IMR-90 (cell line): Measurements from ENCODE around the gene SVEP1. TPM values are rescaled to one million over a fixed set of nuclear protein-coding genes. Genes with fewer than 3 reads are reported as not detected.

ENCODE experiments used
- ATAC-seq: fragments of 200-7000 bp; cut with Tn5 transposase; 2 replicates; pipeline ENCODE4 v1.9.1; 2020; ENCODE audit warnings: low read depth, mild to moderate bottlenecking, moderate library complexity
- BruUV-seq: library from RNA; stranded (reverse); fragments of 400-500 nt; replicated peaks from 2 replicates; lab custom pipeline; 2021; lab: Mats Ljungman, UMichigan
- CTCF ChIA-PET: fragments of 300-600 bp; formaldehyde crosslinking; extraction: SDS; loops from one replicate; lab custom pipeline; 2021; ENCODE audit warnings: antibody characterized with exemption; lab: Yijun Ruan, JAX
- POLR2A ChIA-PET: fragments of 300-600 bp; sonication (Branson Sonifier 250); formaldehyde crosslinking; loops from one replicate; lab custom pipeline; 2022; ENCODE audit warnings: antibody characterized with exemption; ENCODE audit not compliant: unreplicated experiment; lab: Charles Lee
- DNase-seq: peaks from one replicate; pipeline ENCODE4 v3.0.0; 2013
- H2AFZ ChIP-seq: replicated peaks from 2 replicates; pipeline ENCODE3; 2013; ENCODE audit warnings: low read length, mild to moderate bottlenecking; ENCODE audit not compliant: poor library complexity
- H2AK5ac ChIP-seq: 2 replicates; pipeline ENCODE4 v1.6.1; 2013; ENCODE audit warnings: low read depth, low read length, inconsistent platforms
- H2AK9ac ChIP-seq: replicated peaks from 2 replicates; pipeline ENCODE3; 2013; ENCODE audit warnings: mild to moderate bottlenecking, low read depth, low read length, moderate library complexity; ENCODE audit not compliant: poor library complexity
- H2BK120ac ChIP-seq: 2 replicates; pipeline ENCODE4 v1.6.1; 2013; ENCODE audit warnings: low read depth, low read length, inconsistent platforms
- H2BK15ac ChIP-seq: 3 replicates; pipeline ENCODE4 v1.6.1; 2013; ENCODE audit warnings: low read depth, low read length, inconsistent platforms
- H2BK20ac ChIP-seq: 2 replicates; pipeline ENCODE4 v1.6.1; 2013; ENCODE audit warnings: low read depth, mild to moderate bottlenecking, inconsistent platforms, low read length, moderate library complexity
- H2BK5ac ChIP-seq: 2 replicates; pipeline ENCODE4 v1.6.1; 2013; ENCODE audit warnings: mild to moderate bottlenecking, low read depth, low read length, inconsistent platforms; ENCODE audit not compliant: poor library complexity, severe bottlenecking
- H3K14ac ChIP-seq: replicated peaks from 2 replicates; pipeline ENCODE4 v1.6.1; 2013; ENCODE audit warnings: low read depth, low read length, inconsistent platforms
- H3K18ac ChIP-seq: 2 replicates; pipeline ENCODE4 v1.6.1; 2013; ENCODE audit warnings: low read depth, low read length, control low read depth
- H3K23ac ChIP-seq: 2 replicates; pipeline ENCODE4 v1.6.1; 2013; ENCODE audit warnings: low read depth, low read length, inconsistent platforms
- H3K27ac ChIP-seq: 2 replicates; pipeline ENCODE4 v1.5.1; 2013; ENCODE audit warnings: mild to moderate bottlenecking, control low read depth, low read length; ENCODE audit not compliant: insufficient read depth
- H3K27me3 ChIP-seq: 2 replicates; pipeline ENCODE4 v1.6.1; 2013; ENCODE audit warnings: low read length; ENCODE audit not compliant: control insufficient read depth, insufficient read depth
- H3K36me3 ChIP-seq: 2 replicates; pipeline ENCODE4 v1.6.1; 2013; ENCODE audit warnings: low read length, mixed read lengths; ENCODE audit not compliant: control insufficient read depth, insufficient read depth
- H3K4ac ChIP-seq: 2 replicates; pipeline ENCODE4 v1.6.1; 2013; ENCODE audit warnings: low read depth, low read length, inconsistent platforms
- H3K4me1 ChIP-seq: 2 replicates; pipeline ENCODE4 v1.6.1; 2013; ENCODE audit warnings: low read length, mixed read lengths; ENCODE audit not compliant: control insufficient read depth, insufficient read depth
- H3K4me2 ChIP-seq: 2 replicates; pipeline ENCODE4 v1.6.1; 2013; ENCODE audit warnings: low read depth, mild to moderate bottlenecking, control low read depth, low read length, moderate library complexity
- H3K4me3 ChIP-seq: 2 replicates; pipeline ENCODE4 v1.5.1; 2013; ENCODE audit warnings: low read depth, mild to moderate bottlenecking, control low read depth, low read length, moderate library complexity; ENCODE audit not compliant: insufficient read depth
- H3K56ac ChIP-seq: 2 replicates; pipeline ENCODE4 v1.6.1; 2013; ENCODE audit warnings: low read length, inconsistent platforms; ENCODE audit not compliant: insufficient read depth; ENCODE audit errors: extremely low read depth
- H3K79me1 ChIP-seq, 2 experiments: 2 replicates each; pipeline ENCODE4 v1.6.1; 2013; ENCODE audit warnings: low read length in 2 of 2, inconsistent platforms in 1 of 2, low read depth in 1 of 2
- H3K9ac ChIP-seq: 2 replicates; pipeline ENCODE4 v1.6.1; 2013; ENCODE audit warnings: low read depth, low read length, control low read depth
- H3K9me1 ChIP-seq: 2 replicates; pipeline ENCODE4 v1.6.1; 2013; ENCODE audit warnings: low read length, inconsistent platforms; ENCODE audit not compliant: insufficient read depth
- H3K9me3 ChIP-seq: 2 replicates; pipeline ENCODE4 v1.6.1; 2013; ENCODE audit warnings: low read length; ENCODE audit not compliant: control insufficient read depth, insufficient read depth
- H4K20me1 ChIP-seq: 2 replicates; pipeline ENCODE4 v1.6.1; 2013; ENCODE audit warnings: low read length, inconsistent platforms; ENCODE audit not compliant: insufficient read depth
- H4K5ac ChIP-seq: 2 replicates; pipeline ENCODE4 v1.6.1; 2013; ENCODE audit warnings: mild to moderate bottlenecking, low read depth, low read length, control low read depth
- H4K8ac ChIP-seq, 2 experiments: 2 replicates each; pipeline ENCODE4 v1.6.1; 2013; ENCODE audit warnings: low read depth in 2 of 2, low read length in 2 of 2, control low read depth in 1 of 2, inconsistent platforms in 1 of 2
- H4K91ac ChIP-seq: 2 replicates; pipeline ENCODE4 v1.6.1; 2013; ENCODE audit warnings: low read depth, low read length, inconsistent platforms; ENCODE audit not compliant: insufficient read depth
- CEBPB ChIP-seq: IDR thresholded peaks from 2 replicates; pipeline ENCODE4 v1.6.1; 2012; ENCODE audit warnings: low read depth, low read length, improper control_type of control experiment
- FOS ChIP-seq: fragments of 150-350 bp; IDR thresholded peaks from 2 replicates; pipeline ENCODE4 v1.6.1; 2016; ENCODE audit warnings: low read depth, low read length
- RAD21 ChIP-seq: IDR thresholded peaks from 2 replicates; pipeline ENCODE4 v1.6.1; 2012; ENCODE audit warnings: low read length, improper control_type of control experiment
- WGBS, 2 experiments: methylation state at CpG; one replicate each; pipeline versions ENCODE4 v1.1.5 to v1.1.7; 2013; ENCODE audit warnings: missing lambda C conversion rate in 2 of 2; ENCODE audit not compliant: insufficient read length in 1 of 2; ENCODE audit errors: extremely low coverage in 2 of 2; 5-methylcytosine and 5-hydroxymethylcytosine counted together
- dilution Hi-C: fragments of 300-500 bp; cut with HindIII; formaldehyde crosslinking; loops from one replicate; pipeline ENCODE4 v1.14.3; 2018; ENCODE audit warnings: low sequenced_read_pairs; ENCODE audit not compliant: unreplicated experiment
- in situ Hi-C: fragments of 300-500 bp; cut with MboI; formaldehyde crosslinking; loops from 3 replicates; pipeline ENCODE4 v1.14.3; 2019; ENCODE audit warnings: low sequenced_read_pairs, inconsistent platforms, mixed read lengths
- intact Hi-C: fragments of 100-400 bp; cut with micrococcal nuclease; formaldehyde crosslinking; loops from 2 replicates; pipeline ENCODE4 v1.10.0; 2022
- polyA plus RNA-seq, 3 experiments: library from polyadenylated mRNA; depleted of rRNA; stranded (reverse); fragments of >200 nt; gene quantifications; 2 replicates each; pipeline ENCODE4 v1.2.3, GENCODE V29; 2012; ENCODE audit warnings: low replicate concordance in 1 of 3
- total RNA-seq: library from RNA; depleted of rRNA; stranded (reverse); fragments of >200 nt; gene quantifications from 2 replicates; pipeline ENCODE4 v1.2.3, GENCODE V29; 2012

SVEP1 gene
- total and polyA plus RNA-seq, 2 of the 4 experiments (the other 2 are of a cell fraction) = 4.8 to 16.7 TPM

DNA sequence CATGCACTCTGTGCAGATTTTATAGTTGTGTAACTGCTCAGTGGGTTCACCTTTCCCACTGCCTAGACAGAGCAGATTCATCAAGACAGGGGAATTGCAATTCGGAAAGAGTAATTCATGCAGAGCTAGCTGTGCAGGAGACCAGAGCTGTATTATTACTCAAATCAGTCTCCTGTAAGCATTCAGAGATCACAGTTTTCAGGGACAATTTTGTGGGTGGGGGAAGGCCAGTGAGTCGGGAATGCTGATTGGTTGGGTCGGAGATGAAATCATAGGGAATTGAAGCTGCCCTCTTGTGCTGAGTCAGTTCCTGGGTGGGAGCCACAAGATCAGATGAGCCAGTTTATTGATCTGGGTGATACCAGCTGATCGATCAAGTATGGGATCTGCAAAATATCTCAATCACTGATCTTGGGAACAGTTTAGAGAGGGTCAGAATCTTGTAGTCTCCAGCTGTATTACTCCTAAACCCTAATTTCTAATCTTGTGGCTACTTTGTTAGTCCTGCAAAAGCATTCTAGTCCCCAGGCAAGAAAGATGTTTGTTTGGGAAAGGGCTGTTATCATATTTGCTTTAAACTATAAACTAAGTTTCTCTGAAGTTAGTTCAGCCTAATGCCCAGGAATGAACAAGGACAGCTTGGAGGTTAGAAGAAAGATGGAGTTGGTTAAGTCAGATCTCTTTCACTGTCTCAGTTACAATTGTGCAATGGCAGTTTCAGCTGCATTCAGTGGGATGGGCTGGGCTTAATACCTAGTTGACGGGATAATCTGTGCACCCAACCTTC, 12.7 kb upstream of the SVEP1 start:
- dilution Hi-C loops = no loop called here
- ChIA-PET POLR2A (no interaction called here), CTCF (no interaction called here)

More for the DNA sequence above, 12.7 kb upstream of the SVEP1 start:
- no peak overlapping the region for H3K56ac ChIP-seq
- ATAC-seq = peak; percentile 69
- peak overlapping the region; percentile 16 for H2BK20ac ChIP-seq
- no peak overlapping the region for H2AFZ ChIP-seq
- no peaks in the 10 kb centered on the region for H3K79me1 ChIP-seq
- no peak overlapping the region for H3K4ac ChIP-seq
- no peak overlapping the region for H3K14ac ChIP-seq
- H3K9me1 ChIP-seq = no peaks in the 10 kb centered on the region
- 0 out of 3 replicates have a peak overlapping the region, but pooled peaks have one; percentile 14 for H2BK15ac ChIP-seq
- H4K8ac ChIP-seq = peak overlapping the region in 1 of 2 experiments; percentile 16; a peak in 3 of 4 replicates
- no peaks in the 10 kb centered on the region for H3K27me3 ChIP-seq
- no peaks in the 10 kb centered on the region for H4K20me1 ChIP-seq
- H3K4me3 ChIP-seq = no peak overlapping the region
- DNase-seq = peak; percentile 31
- intact Hi-C loops = no loop called here
- H2BK120ac ChIP-seq = peak overlapping the region; percentile 8; the same call in 1 of the 2 replicates
- no peaks in the 10 kb centered on the region for H3K36me3 ChIP-seq
- H2AK5ac ChIP-seq = peak overlapping the region; percentile 26; the same call in 1 of the 2 replicates
- TF ChIP-seq CEBPB (peak; percentile 48), FOS (no peak), RAD21 (no peak)
- in situ Hi-C loops = no loop called here
- no peak overlapping the region for H3K9ac ChIP-seq
- peak overlapping the region; percentile 41; the same call in 1 of the 2 replicates for H3K27ac ChIP-seq
- no TSS peak for BruUV-seq
- 100% methylated on average over 2 of the region's 5 CpGs; no CpG with 5 or more reads in 1 of the 2 experiments for WGBS, 2 experiments
- H2AK9ac ChIP-seq = no peak overlapping the region
- H2BK5ac ChIP-seq = peak overlapping the region; percentile 53
- H3K18ac ChIP-seq = peak overlapping the region; percentile 74; the same call in 1 of the 2 replicates
- H3K4me1 ChIP-seq = peaks cover 10% of the 10 kb centered on the region
- H3K4me2 ChIP-seq = peak overlapping the region; percentile 24; the same call in 1 of the 2 replicates
- H3K23ac ChIP-seq = no peak overlapping the region
- H3K9me3 ChIP-seq = 0 out of 2 replicates have a peak, but pooled peaks cover 3% of the 10 kb centered on the region
- H4K91ac ChIP-seq = peak overlapping the region; percentile 38; the same call in 1 of the 2 replicates
- peak overlapping the region; percentile 32; the same call in 1 of the 2 replicates for H4K5ac ChIP-seq
